HL-60 (cell line): ENCODE data around the gene LPAR5.

Source experiments
- DNase-seq, 2 experiments: peaks; one replicate each; pipeline ENCODE4 v3.0.0-alpha.2; 2010 to 2020; ENCODE audit warnings: low read depth in 1 of 2, low spot score in 1 of 2
- H3K27ac ChIP-seq: fragments of 250-450 bp; sonication (Bioruptor Pico); replicated peaks from 2 replicates; pipeline ENCODE4 v1.5.1; 2020; ENCODE audit warnings: mild to moderate bottlenecking, moderate library complexity
- H3K27me3 ChIP-seq: fragments of 250-450 bp; sonication (Bioruptor Pico); 2 replicates; pipeline ENCODE4 v1.5.1; 2021; ENCODE audit warnings: mild to moderate bottlenecking, moderate library complexity; ENCODE audit not compliant: insufficient read depth, poor library complexity, severe bottlenecking
- H3K4me3 ChIP-seq: replicated peaks from 2 replicates; pipeline ENCODE4 v1.5.1; 2011; ENCODE audit warnings: mild to moderate bottlenecking, control low read depth, low read length; ENCODE audit not compliant: insufficient read depth
- CTCF ChIP-seq: IDR thresholded peaks from one replicate; pipeline ENCODE4 v1.5.1; 2011; ENCODE audit warnings: low read length, control low read depth, inconsistent platforms; ENCODE audit not compliant: insufficient read depth
- GABPA ChIP-seq: IDR thresholded peaks from 2 replicates; pipeline ENCODE4 v1.6.1; 2012; ENCODE audit warnings: low read depth
- POLR2AphosphoS5 ChIP-seq: IDR thresholded peaks from 2 replicates; pipeline ENCODE4 v1.6.1; 2012; ENCODE audit warnings: low read depth
- REST ChIP-seq: IDR thresholded peaks from 2 replicates; pipeline ENCODE4 v1.6.1; 2012; ENCODE audit warnings: low read depth; ENCODE audit not compliant: insufficient replicate concordance
- SPI1 ChIP-seq: IDR thresholded peaks from 2 replicates; pipeline ENCODE4 v1.6.1; 2012; ENCODE audit warnings: low read depth, mild to moderate bottlenecking, borderline replicate concordance

LPAR5 gene

GRCh38 chr12:6667559-6668210 is 31.9 kb upstream of the LPAR5 start:
- Histone ChIP-seq H3K27ac (peak overlapping the region; percentile 9; the same call in 1 of the 2 replicates), H3K27me3 (no peaks in the 10 kb centered on the region), H3K4me3 (no peak overlapping the region)
- TF ChIP-seq GABPA (no peak), REST (no peak), SPI1 (no peak), CTCF (no peak)
- peak in 1 of 2 experiments; percentile 47 for DNase-seq

- DNase-seq, result no peak
- Histone ChIP-seq H3K27me3 (no peaks in the 10 kb centered on the region), H3K27ac (no peak overlapping the region), H3K4me3 (no peak overlapping the region)
- no peak for TF ChIP-seq SPI1
- no peak for TF ChIP-seq POLR2AphosphoS5
- TF ChIP-seq GABPA, result no peak
- TF ChIP-seq CTCF, result no peak
- TF ChIP-seq REST, result no peak
These were observed 30.5 kb upstream of the LPAR5 start for GRCh38 chr12:6666211-6666610.

GRCh38 chr12:6664902-6665301 is 29.1 kb upstream of the LPAR5 start:
- peak overlapping the region; percentile 83 for H3K27ac ChIP-seq
- TF ChIP-seq SPI1 (no peak), REST (no peak), POLR2AphosphoS5 (no peak), GABPA (no peak), CTCF (no peak)
- no peak overlapping the region for H3K4me3 ChIP-seq
- no peaks in the 10 kb centered on the region for H3K27me3 ChIP-seq
- DNase-seq, result peak in 1 of 2 experiments; percentile 28
